ENCODE results near the gene KIRREL2. TPM values are rescaled to one million over a fixed set of nuclear protein-coding genes. Genes with fewer than 3 reads are reported as not detected.

The KIRREL2 gene
- total and polyA plus RNA-seq, 2 experiments from 2014 or later = 3.6 to 9.9 TPM

- TF ChIP-seq NANOG (IDR thresholded peaks at IDR 0.05; ENCODE audit: borderline replicate concordance) (no peak), STAT1 (IDR thresholded peaks at IDR 0.05; ENCODE audit: unreplicated experiment) (no peak), EZH2phosphoT487 (IDR thresholded peaks at IDR 0.05; ENCODE audit: unreplicated experiment) (no peak), REST (IDR thresholded peaks at IDR 0.05; ENCODE audit: unreplicated experiment) (no peak), JUNB (IDR thresholded peaks at IDR 0.05; ENCODE audit: unreplicated experiment) (no peak), ZNF114 (CRISPR knock-in tag; IDR thresholded peaks at IDR 0.05) (no peak)
Observed at GRCh38 chr19:35830986-35831385, 25.7 kb upstream of the KIRREL2 start (continued).

GRCh38 chr19:35832054-35832453 is 24.7 kb upstream of the KIRREL2 start:
- Histone ChIP-seq H3K36me3 (ENCODE audit: insufficient read depth) (no peaks in the 10 kb centered on the region), H2AFZ (no peak overlapping the region), H3K9me2 (ENCODE audit: insufficient read depth) (no peaks in the 10 kb centered on the region), H4K20me1 (replicated peaks; ENCODE audit: insufficient read depth) (no peaks in the 10 kb centered on the region; the same call in 1 of the 2 replicates), H3K27me3 (ENCODE audit: insufficient read depth) (0 out of 2 replicates have a peak, but pooled peaks cover under 1% of the 10 kb centered on the region), H3F3A (replicated peaks; ENCODE audit: low read depth) (0 out of 2 replicates have a peak, but pooled peaks cover 6% of the 10 kb centered on the region), H3K79me2 (replicated peaks; ENCODE audit: insufficient read depth) (no peaks in the 10 kb centered on the region), H3K27ac (ENCODE audit: low read depth) (no peak overlapping the region), H3K4me3 (no peak overlapping the region), H3K4me1 (ENCODE audit: insufficient read depth) (peaks cover 3% of the 10 kb centered on the region; the same call in 1 of the 2 replicates), H3K4me2 (no peak overlapping the region)
- Mint-ChIP-seq H3K36me3 (ENCODE audit: low read depth) (no peaks in the 10 kb centered on the region), H3K27ac (no peak overlapping the region), H3K4me3 (no peak overlapping the region), H3K9me3 (no peaks in the 10 kb centered on the region), H3K4me1 (peaks cover 4% of the 10 kb centered on the region; the same call in 2 of the 3 replicates), H3K27me3 (ENCODE audit: insufficient read depth, low read depth, poor library complexity) (peaks cover 10% of the 10 kb centered on the region)
- ATAC-seq (no peak), DNase-seq (ENCODE audit: low spot score) (no peak)
- TF ChIP-seq ETS1 (IDR thresholded peaks at IDR 0.05) (no peak), EZH2 (IDR thresholded peaks at IDR 0.05; ENCODE audit: low read depth, unreplicated experiment) (no peak), ZNF331 (CRISPR knock-in tag; IDR thresholded peaks at IDR 0.05; ENCODE audit: low read depth) (no peak), JUNB (IDR thresholded peaks at IDR 0.05; ENCODE audit: unreplicated experiment) (no peak), CTCF (conservative IDR thresholded peaks at IDR 0.05; ENCODE audit: low read depth in 2 of 2) (no peak), ZNF462 (CRISPR knock-in tag; IDR thresholded peaks at IDR 0.05) (no peak), ZNF114 (CRISPR knock-in tag; IDR thresholded peaks at IDR 0.05) (no peak), STAT1 (IDR thresholded peaks at IDR 0.05; ENCODE audit: unreplicated experiment) (no peak)
